GM19452 (cell line): Measurements from ENCODE around the gene TST.
A peak's percentile ranks its signal among the peaks of the same experiment; 100 is the strongest.

ENCODE experiments used
- ATAC-seq: cut with Tn5 transposase; IDR thresholded peaks from one replicate; pipeline ENCODE4 v1.9.1; 2021; ENCODE audit not compliant: unreplicated experiment

Gene TST

DNA sequence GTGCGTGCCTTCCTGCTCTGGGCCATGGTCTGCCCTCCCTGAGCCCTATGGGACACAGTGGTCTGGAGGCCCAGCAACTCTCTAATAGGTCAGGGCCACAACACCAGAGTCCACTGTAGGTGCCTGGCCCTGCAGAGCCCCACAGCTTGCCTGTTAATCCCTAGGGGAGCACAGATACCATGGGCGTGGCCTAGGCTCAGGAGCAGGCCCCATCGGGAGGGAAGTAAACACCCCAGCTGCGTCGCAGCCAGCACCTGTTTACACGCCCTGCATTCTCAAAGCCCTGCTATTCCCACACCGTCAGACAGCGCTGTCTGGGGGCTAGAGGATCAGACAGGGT, 34.8 kb upstream of the TST start:
- ATAC-seq, result no peak

DNA sequence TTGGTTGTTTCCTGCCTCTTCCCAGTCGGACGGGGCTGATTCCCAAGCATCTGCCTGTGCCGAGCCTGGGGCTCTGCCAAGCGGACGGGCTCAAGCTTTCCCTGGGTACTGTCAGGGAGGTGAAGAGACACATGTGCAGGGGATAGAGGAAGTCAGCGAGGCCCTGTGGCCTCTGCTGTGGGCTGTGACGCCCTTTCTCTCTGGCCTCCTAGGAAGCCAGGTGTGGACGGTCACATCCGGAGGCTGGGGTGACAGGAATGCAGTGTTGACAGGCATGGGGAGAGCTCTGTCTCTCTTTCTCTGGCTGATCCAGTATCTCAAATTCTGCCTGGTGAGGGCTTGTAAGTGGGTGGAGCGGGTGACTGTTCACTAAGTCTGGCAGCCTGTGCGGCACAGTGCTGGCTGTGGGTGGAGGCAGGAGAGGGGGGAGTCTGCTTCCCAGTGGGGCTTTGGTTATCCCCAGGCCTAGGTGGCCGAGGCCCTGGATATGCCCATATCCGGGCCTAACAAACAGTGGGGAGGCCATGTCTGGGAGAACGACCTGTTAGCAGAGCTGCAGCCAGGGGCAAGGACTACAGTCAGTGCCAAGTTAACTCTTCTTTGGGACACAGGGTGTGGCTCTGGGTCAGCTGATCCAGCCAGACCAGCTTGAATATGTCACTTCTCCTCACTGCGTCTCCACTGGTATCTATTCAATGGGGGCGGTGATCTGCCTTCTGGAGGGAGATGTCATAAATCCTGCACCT, 34.2 kb upstream of the TST start:
- no peak for ATAC-seq

DNA sequence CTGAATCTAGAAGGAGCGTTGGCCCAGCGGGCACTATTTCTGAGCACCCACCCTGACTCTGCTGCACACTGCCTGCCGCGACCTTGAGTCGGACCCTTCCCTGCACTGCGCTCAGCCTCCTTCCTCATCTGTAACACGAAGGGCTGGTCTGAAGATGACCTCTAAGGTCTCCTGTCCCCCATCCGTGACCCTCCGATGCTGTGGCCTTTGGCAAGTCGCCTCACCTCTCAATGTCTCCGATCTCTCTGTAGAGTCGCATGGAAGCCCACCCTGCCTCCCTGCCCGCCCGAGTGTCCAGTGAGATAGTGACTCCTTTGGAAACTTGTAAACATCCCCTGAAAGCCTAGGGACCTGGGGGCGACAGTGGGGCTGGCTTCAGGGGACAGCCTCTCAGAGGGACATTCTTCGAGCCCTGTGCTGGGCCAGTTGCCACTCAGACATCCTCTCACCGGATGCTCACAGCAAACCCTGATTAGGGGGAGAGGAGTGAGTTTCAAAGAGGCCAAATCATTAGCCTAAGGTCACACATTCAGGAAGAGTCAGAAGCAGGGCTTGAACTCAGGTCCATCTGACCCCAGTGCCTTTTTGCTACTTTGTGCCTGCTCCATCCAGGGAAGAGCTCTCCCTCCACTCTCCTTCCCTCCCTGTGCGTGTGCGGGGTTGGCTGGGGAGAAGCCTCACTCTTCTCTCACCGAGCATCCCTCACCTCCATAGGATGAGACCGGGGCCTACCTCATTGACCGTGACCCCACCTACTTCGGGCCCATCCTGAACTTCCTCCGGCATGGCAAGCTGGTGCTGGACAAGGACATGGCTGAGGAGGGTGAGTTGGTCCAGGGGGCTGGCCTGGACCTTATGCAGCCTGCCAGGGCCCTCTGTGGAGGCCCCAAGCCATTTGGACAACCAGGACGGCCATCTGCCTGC, 33.4 kb upstream of the TST start:
- no peak for ATAC-seq

DNA sequence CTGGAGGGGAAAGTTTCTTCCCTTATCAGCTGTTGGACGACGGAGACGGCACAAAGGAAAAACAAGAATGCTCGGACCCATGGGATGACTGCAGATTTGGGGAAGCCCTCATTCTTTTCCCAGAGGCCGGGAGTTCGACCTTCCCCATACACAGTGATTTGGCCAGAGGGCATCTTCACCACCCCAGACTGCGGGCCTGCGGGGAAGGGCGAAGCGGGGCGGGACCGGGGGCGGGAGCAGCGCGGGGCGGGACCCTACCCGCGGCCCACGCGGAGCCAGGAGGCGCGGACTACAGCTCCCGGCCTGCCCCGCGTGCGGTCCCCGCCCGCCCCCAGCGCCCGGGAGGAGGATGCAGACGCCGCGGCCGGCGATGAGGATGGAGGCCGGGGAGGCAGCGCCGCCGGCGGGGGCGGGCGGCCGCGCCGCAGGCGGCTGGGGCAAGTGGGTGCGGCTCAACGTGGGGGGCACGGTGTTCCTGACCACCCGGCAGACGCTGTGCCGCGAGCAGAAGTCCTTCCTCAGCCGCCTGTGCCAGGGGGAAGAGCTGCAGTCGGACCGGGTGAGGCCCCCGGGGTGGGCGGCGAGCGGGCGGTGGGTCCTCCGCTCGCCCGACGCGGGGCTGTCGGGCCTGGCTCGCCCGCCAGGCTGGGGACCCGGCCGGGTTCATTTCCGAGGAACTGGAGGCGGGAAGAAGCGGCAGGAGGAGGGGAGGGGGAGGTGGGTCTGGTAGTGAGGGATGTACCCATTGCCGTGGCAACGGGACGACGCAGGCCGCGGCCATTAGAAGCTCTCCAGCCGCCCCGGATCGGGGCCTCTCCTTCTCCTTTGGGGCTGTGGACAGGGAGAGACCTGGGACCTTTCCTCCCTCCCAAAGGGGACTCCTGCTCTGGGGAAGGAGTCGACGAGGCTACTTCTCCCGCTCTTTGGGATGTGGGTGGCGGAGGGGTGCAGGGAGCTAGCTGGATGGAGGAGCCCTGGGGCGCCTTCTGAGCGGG, 32.4 kb upstream of the TST start, which contains the start of gene KCTD17:
Gene KCTD17 (plus strand): TSS at position 352 of the 995 bp plus-strand sequence. CDS start 19 bp downstream, at position 371.
- ATAC-seq, result peak; percentile 69

DNA sequence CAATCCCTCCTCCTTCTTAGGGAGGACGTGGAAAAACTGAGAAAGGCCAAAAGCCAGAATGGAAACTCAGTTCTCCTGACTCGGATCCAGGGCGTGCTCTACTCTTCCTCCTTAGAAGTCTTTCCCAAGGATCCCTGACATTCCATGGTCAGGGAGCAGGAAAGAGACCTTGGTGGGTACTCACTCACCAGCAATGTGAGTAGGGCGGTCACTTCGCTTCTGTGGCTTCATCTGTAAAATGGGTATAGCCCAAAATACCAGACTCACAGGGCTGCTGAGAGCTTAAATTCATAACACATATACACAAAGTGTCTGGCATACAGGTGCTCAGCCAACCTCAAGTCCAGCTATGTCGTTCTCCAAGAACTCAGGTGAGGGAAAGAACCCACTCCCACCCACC, 31.7 kb upstream of the TST start:
- no peak for ATAC-seq

DNA sequence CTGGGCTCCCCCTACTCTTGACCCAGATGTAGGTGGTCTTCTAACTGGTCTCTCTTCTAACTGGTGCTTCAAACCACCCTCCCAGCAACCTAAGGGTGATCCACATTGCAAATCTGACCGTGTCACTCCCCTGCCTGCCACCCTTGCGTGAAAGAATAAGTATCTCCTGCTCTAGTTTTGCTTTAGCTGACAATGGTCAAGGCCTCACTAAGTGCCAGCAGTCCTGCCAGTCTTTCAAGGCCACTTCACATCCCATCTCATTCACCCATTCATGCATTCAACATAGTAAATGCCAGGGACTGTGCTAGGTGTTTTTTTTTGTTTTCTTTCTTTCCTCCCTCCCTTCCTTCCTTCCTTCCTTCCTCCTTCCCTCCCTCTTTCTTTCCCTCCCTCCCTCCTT, 30.0 kb upstream of the TST start:
- no peak for ATAC-seq

DNA sequence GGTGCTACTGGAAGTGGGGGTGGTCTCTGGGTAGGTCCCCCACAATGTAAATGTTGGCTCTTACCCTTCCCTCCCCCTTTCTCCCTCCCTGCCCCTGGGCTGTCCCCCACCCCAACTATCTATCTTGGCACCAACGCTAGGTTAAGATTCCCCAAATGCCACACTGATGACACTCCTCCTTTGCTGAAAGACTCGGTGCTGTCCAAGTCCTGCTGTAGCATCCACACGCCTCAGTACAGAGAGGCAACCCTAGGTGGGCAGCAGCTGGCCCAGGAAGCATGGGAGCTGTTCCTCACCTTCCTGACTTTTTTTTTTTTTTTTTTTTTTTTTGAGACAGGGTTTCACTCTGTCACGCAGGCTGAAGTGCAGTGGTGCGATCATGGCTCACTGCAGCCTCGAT, 28.9 kb upstream of the TST start:
- no peak for ATAC-seq

DNA sequence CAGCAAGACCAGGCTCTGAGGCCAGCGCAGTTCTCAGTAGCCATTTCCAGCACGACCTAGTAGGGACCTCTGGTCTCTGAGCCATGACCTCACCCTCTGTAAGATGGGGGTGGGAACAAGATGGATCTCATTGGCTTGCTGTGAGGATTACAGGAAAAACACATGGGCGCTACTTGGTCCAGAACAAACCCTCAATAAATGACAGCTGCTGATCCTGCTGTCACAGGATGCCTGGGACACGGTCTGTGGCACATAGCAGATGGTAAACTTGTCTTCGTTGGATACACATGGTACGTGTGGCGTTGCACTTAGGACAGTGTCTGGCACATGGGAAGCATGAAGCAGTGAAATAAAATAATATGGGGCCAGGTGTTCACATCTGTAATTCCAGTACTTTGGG, 27.8 kb upstream of the TST start:
- no peak for ATAC-seq

DNA sequence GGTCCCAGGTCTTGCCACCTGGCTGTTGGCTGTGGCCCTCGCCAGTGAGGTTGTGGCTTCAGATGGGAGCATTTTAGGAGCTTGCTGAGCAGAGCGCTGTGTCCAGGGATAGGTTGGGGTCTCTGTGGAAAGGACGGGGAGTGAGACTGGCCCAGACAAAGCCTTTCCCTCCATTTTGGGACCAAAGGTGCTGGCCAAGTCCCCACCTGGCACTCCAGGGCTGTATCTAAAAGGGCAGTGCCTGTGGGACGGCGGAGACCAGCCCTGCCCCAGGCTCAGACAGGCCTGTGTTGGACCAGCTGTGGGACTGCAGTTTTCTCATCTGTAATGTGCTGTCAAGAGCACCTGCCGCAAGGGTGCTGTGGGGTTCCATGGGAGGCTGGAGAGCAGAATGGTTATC, 27.3 kb upstream of the TST start:
- no peak for ATAC-seq

DNA sequence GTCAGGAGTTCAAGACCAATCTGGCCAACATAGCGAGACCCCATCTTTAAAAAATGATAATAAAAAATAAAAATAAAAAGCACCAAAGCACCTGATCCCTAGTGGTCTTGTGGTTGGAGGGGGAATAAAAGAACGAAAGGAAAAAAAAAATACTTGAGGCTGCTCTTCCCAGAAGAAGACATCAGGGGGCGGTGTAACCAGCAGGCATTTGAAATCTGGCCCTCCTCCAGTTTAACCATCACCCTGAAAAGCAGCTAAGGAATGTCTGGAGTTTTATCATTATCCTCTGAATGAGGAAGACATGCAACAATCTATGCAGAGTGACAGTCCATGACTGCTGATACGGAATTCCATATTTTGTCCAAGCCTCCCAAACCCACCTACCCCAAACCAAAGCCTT, 26.7 kb upstream of the TST start:
- ATAC-seq, result no peak

DNA sequence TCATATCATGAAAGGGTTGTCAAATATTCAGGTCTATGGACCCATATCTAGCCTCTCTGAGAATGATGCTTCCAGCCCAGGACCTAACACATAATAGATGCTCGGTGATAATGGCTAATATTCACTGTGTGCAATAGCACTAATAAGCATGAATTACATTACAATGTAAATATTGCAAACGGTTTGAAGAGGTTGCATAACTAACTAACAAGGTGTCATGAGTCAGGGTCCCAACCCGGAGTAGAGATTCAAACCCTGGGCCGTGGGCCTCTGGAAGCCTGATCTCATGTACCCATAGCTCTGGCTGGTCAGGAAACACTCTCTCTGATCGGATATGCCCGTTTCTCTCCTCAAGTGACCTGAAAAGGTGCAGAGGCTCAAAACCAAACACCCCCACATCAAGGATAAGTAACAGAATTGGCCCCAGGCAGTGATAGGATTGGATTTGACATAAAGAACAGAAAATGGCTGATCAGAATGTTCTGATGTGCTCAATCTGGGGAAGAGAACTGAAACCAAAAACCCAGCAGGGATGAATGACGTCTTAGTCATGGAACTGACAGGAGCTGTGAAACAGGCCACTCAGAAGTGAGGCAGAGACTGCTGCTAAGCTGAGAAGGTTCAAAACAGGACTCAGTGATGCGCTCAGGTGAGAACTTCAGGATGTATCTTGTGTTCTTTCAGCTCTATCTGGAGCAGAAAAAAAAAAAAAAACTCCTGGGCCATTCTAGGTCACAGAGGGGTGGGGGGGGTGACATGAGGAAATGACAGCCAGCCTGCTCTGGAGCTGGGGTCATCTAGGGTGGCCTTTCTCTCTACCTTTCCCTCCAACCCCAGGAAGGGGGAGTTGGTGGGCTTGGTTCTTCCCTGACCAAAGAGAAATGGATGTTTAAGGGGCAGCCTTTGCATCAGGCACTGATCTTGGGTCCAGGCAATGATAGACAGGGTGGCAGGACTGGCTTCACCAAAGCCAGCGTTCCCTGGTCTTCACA, 25.7 kb upstream of the TST start:
- no peak for ATAC-seq

DNA sequence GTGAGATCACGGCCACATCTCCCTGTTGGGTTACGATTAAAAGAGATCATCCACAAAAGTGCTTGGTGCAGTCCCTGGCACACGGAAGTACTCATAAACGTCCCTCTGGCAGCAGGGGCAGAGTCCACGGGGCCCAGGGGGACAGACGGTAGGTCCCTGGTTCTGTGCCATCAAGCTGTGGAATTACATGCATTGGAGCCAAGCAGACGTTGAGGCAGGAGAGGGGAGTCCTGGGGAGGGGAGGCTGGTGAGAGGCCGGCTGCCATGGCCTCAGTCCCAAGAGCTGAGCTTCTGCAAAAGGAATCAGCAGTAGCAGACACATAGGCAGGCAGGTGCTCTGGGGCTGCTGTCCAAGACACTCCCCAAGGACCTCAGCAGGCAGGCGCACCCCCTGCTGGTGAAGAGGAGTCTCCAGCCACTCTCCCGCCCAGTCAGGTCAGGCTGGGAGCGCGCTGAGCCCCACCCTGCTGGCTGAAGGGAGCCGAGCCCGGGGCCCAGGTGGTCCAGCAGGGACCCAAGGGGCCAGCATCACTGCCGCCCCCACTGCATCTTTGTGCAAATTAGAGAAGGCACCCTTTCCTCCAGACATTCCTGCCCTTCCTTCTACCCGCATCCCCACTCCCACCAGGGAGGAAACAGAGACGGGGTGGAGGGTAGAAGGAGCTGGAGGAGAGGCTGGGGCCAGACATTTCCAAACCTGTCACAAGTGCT, 24.7 kb upstream of the TST start:
- no peak for ATAC-seq

DNA sequence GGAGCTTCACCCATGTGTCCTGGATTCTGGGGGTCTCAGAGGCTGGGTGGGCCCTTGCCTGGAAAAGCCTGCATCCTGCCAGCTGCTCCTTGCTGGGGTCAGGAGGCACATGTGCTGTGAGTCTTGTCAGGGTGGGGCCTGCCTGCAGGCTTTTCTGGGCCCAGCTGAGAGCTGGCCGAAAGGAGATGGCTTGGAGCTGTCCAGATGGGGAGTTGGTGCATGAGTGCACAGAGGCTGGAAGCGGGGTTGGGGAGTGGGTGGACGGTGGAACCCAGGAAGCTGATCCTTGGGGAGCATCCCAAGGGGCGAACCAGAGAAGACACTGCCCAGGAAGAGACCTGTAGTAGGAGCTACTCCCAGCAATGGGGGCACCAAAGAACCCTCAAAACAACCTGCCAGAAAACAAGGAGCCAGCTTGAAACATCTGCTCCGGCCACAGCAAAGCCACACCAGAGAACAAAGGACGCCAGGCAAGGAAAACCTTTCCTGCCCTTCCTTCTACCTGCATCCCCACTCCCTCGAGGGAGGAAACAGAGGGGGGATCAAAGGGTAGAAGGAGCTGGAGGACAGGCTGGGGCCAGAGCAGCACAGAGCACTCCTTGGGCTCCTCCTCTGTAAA, 24.1 kb upstream of the TST start:
- ATAC-seq, result no peak

DNA sequence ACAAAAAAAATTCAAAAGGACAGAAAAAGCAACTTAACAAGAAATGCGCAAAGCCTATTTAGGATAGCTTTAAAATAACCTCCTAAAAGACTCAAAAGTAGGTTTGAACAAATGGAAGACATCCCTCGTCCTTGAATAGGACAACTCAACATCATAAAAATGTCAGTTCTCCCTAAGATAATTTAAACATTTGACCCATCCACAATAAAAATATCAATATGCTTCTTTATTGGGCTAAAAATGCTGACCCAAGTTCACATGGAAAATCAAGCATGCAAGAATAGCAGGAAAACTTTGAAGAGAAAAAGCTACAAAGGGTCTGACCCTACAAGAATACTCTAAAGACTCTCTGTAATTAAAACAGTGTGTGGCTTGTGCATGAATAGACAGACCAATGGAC, 20.2 kb upstream of the TST start:
- ATAC-seq, result no peak

DNA sequence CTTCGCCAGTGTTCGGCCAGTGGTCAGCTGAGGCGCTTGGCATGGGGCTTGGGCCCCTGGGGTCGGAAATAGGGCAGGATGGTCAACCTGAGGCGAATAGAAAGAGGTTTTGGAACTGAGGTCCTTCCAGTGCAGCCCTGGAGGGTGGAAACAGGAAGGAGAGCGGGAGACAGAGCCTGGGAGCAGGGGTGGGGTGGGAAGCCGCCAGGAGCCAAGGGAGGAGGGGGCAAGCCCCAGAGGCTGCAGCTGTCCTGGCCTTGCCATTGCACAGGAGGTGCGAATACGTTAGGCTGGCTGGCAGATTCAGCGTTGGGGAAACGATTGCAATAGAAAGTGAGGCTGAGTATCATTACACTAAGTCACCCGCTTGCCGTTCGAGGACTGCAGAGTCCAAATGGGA, 18.4 kb upstream of the TST start:
- ATAC-seq, result no peak

DNA sequence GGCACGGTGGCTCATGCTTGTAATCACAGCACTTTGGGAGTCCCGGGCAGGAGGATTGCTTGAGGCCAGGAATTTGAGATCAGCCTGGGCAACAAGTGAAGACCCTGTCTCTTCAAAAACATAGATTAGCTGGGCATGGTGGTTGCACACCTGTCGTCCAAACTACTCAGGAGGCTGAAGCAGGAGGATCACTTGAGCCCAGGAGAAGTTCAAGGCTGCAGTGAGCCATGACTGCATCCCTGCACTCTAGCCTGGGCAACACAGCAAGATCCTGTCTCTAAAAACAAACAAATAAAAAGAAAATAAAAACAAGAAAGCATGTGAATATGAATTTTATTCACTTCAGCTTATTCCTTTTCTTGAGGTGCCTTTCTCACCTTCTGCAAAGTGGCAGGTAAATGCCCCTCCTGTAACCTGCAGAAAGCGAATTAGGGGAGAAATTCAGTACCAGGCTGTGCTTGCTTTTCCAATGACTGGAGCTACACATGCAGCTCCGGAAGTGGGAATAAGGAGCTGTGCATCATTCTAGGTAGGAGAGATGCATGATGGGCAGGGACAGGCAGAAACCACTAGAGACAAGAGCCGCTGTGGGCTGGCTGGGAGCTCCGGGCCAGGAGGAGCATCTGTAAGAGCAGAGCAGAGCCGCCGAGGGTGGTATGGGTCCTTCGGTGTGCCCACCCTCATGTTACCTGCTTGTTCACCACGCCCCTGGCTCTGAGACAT, 17.6 kb upstream of the TST start:
- ATAC-seq, result no peak

DNA sequence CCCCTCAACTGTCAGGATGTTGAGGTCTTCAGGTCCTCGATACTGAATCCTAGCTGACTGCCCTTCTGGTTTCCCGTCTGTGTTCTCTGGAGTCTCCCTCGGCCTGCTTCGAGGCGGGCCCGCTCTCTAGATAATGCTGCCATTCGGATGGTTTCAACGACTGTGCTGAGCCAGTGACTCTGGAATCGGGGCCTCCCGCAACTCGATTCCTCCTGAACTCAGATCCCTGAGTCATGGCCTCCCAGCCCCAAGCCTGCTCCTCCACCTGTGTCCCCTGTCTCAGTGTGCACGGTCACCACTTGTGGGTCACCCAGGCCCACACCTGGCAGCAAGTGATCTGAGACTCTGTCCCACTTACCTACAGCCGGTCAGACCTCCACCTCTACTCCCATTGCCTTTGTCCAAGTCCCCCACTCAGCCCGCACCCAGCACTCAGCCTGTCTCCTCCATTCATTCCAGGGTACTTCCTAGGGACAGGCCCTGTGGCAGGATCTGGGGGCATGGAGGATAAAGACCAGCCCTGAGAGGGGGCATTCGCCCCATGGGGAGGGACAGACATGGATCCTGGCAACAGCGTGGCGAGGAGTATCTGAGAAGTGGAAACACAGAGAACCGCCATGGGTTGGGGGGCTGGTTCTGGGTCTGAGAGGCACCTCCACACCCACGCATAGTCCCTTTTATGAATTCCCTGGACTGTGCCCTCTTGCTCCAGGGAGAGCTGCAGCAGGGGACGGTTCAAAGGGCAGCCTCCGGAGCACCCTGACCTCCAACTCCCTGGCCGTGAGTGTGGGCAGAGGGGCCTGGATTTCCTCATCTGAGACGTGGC, 14.6 kb upstream of the TST start:
- ATAC-seq, result no peak
